Mucosa of rectum (tissue), 2 donors: ENCODE data around the gene SLC1A2.

Source experiments
- H3K27ac ChIP-seq, 2 donors: one replicate each; pipeline ENCODE4 v1.7.0; 2013; ENCODE audit warnings: inconsistent platforms in 2 of 2, low read depth in 2 of 2, low read length in 2 of 2
- H3K27me3 ChIP-seq, 2 donors: one replicate each; pipeline ENCODE4 v1.7.0; 2013; ENCODE audit warnings: low read length in 2 of 2; ENCODE audit not compliant: control insufficient read depth in 2 of 2, insufficient read depth in 2 of 2
- H3K36me3 ChIP-seq, 2 donors: one replicate each; pipeline ENCODE4 v1.7.0; 2013; ENCODE audit warnings: low read length in 2 of 2; ENCODE audit not compliant: control insufficient read depth in 2 of 2, insufficient read depth in 2 of 2
- H3K4me1 ChIP-seq, 2 donors: one replicate each; pipeline ENCODE4 v1.7.0; 2013; ENCODE audit warnings: low read length in 2 of 2, mild to moderate bottlenecking in 1 of 2; ENCODE audit not compliant: control insufficient read depth in 2 of 2, insufficient read depth in 2 of 2
- H3K4me3 ChIP-seq, 2 donors: one replicate each; pipeline ENCODE4 v1.7.0; 2013; ENCODE audit warnings: low read length in 2 of 2
- H3K9ac ChIP-seq, 2 donors: one replicate each; pipeline ENCODE4 v1.7.0; 2013; ENCODE audit warnings: low read length in 2 of 2, low read depth in 1 of 2, mild to moderate bottlenecking in 1 of 2
- H3K9me3 ChIP-seq, 2 donors: one replicate each; pipeline ENCODE4 v1.7.0; 2013; ENCODE audit warnings: low read length in 2 of 2; ENCODE audit not compliant: control insufficient read depth in 2 of 2
- donor health status: healthy.
- donor health status: Normal muscosa, but diverticular disease.

The SLC1A2 gene

DNA sequence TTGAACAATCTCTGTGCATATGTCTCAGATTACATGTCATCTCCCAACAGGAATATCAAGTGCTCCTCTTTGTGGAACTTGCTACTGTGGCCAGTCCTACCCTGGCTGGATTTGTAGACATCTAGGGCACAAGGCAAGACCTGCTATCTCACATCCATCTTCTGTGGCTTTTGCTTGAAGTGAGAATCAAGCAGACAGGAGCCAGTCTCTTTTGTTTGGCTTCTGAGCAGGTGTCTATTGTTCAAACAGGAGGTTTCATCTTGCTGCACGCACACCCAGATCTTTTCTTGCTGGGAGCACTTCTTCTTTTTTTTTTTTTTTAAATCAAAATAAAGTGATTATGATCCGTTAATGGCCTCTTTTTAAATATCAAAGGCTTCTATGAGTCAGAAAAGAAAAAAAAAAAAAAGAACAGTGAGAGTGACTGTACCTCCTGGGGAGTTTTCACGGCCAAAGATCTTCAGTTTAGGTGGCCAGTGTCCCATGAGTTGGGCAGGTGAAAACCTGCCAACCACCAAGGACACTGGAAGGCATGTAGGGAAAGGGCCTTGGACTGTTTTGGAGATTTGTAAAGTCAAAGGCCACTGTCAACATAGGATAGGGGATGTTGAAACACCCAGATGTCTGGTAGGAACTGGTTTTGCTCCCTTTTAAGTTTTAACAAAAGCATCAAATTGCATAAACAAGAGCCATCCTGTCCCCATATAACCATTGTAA lies 202.2 kb downstream of the SLC1A2 start:
- no peaks in the 10 kb centered on the region for H3K9me3 ChIP-seq
- H3K4me3 ChIP-seq: no peak overlapping the region
- peaks cover 39 to 42% of the 10 kb centered on the region in 2 donors for H3K36me3 ChIP-seq
- H3K9ac ChIP-seq: no peak overlapping the region
- no peaks in the 10 kb centered on the region for H3K4me1 ChIP-seq
- no peaks in the 10 kb centered on the region for H3K27me3 ChIP-seq
- H3K27ac ChIP-seq: no peak overlapping the region

DNA sequence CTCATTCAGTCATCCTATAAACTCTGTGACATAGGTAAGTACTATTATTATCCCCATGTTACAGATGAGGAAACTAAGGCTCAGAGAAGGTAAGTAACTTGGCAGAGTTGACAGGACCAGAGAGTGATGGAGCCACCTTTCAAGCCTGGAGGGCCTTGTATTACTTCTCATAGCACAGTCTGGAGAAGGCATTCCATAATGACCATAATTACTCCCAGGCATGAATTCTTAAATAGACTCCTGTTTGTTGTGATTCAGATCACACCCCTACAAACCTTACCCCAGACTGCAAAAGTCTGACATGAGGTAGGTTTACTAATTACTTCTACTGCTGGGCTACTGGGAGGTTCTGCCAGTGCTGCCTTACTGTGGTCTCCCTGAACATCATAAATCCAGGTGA lies 203.4 kb downstream of the SLC1A2 start:
- no peak overlapping the region for H3K9ac ChIP-seq
- peaks cover 31 to 36% of the 10 kb centered on the region in 2 donors for H3K36me3 ChIP-seq
- H3K27ac ChIP-seq: no peak overlapping the region
- H3K4me1 ChIP-seq: no peaks in the 10 kb centered on the region
- no peaks in the 10 kb centered on the region for H3K27me3 ChIP-seq
- H3K4me3 ChIP-seq: no peak overlapping the region
- H3K9me3 ChIP-seq: no peaks in the 10 kb centered on the region

DNA sequence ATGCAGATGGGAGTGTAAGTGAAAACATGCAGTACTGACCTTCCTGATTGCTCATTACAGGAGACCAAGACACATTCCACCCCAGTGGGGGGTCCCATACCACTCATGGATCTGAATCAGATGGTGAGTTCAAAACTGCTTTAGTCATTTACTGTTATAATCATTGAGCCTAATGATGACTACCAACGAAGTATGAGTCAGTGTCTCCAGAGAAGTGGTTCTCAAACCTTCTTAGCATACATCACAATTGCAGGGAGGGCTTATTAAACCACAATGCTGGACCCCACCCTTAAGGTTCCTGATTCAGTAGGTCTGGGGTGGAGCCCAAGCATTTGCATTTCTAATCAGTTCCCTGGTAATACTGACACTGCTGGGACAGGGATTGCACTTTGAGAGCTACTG lies 204.6 kb downstream of the SLC1A2 start:
- no peak overlapping the region for H3K4me3 ChIP-seq
- no peaks in the 10 kb centered on the region for H3K9me3 ChIP-seq
- H3K27ac ChIP-seq: no peak overlapping the region
- no peaks in the 10 kb centered on the region for H3K4me1 ChIP-seq
- no peak overlapping the region for H3K9ac ChIP-seq
- no peaks in the 10 kb centered on the region for H3K27me3 ChIP-seq
- peaks cover 28 to 35% of the 10 kb centered on the region in 2 donors for H3K36me3 ChIP-seq

- Histone ChIP-seq H3K4me3 (no peak overlapping the region), H3K27ac (no peak overlapping the region), H3K27me3 (no peaks in the 10 kb centered on the region), H3K9me3 (no peaks in the 10 kb centered on the region), H3K4me1 (no peaks in the 10 kb centered on the region), H3K9ac (no peak overlapping the region), H3K36me3 (peaks cover 25 to 30% of the 10 kb centered on the region in 2 donors)
Measured at GRCh38 chr11:35214226-35214770, 205.1 kb downstream of the SLC1A2 start.

DNA sequence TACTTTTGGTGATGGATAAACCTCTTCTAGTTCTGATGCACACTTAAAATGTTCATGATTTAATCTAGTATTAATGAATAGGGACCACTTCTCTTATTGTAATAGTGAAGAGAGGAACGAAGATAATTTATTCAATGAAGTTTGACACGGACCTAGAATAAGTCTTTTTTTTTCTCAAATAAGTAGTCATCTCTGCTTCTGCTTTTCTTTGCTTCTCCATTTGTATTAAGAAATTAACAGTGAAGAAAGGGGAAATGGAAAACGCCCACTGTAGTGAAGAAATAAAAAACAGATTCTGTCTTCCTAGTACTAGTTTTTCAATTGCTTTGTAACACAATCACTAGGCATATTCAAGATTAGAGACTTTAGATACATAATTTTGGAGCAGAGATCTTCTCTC lies 207.4 kb downstream of the SLC1A2 start:
- Histone ChIP-seq H3K4me3 (no peak overlapping the region), H3K9ac (no peak overlapping the region), H3K36me3 (peaks cover 23 to 27% of the 10 kb centered on the region in 2 donors), H3K27ac (no peak overlapping the region), H3K9me3 (no peaks in the 10 kb centered on the region), H3K4me1 (no peaks in the 10 kb centered on the region), H3K27me3 (no peaks in the 10 kb centered on the region)

GRCh38 chr11:35210876-35211546 lies 208.3 kb downstream of the SLC1A2 start:
- H3K4me3 ChIP-seq: no peak overlapping the region
- no peaks in the 10 kb centered on the region for H3K4me1 ChIP-seq
- H3K27me3 ChIP-seq: no peaks in the 10 kb centered on the region
- H3K9ac ChIP-seq: no peak overlapping the region
- no peaks in the 10 kb centered on the region for H3K9me3 ChIP-seq
- H3K36me3 ChIP-seq: peaks cover 23 to 24% of the 10 kb centered on the region in 2 donors
- no peak overlapping the region for H3K27ac ChIP-seq

GRCh38 chr11:35208795-35209194 lies 210.6 kb downstream of the SLC1A2 start:
- Histone ChIP-seq H3K36me3 (peaks cover 20 to 26% of the 10 kb centered on the region in 2 donors), H3K27ac (no peak overlapping the region), H3K9ac (no peak overlapping the region), H3K27me3 (no peaks in the 10 kb centered on the region), H3K4me1 (no peaks in the 10 kb centered on the region), H3K4me3 (no peak overlapping the region), H3K9me3 (no peaks in the 10 kb centered on the region)

GRCh38 chr11:35207471-35208403 lies 211.6 kb downstream of the SLC1A2 start:
- Histone ChIP-seq H3K27ac (no peak overlapping the region), H3K4me1 (no peaks in the 10 kb centered on the region), H3K4me3 (no peak overlapping the region), H3K36me3 (peaks cover 23 to 26% of the 10 kb centered on the region in 2 donors), H3K9me3 (no peaks in the 10 kb centered on the region), H3K27me3 (no peaks in the 10 kb centered on the region), H3K9ac (no peak overlapping the region)

- no peaks in the 10 kb centered on the region for H3K9me3 ChIP-seq
- H3K27ac ChIP-seq: no peak overlapping the region
- no peaks in the 10 kb centered on the region for H3K27me3 ChIP-seq
- H3K36me3 ChIP-seq: peaks cover 23 to 26% of the 10 kb centered on the region in 2 donors
- no peaks in the 10 kb centered on the region for H3K4me1 ChIP-seq
- no peak overlapping the region for H3K4me3 ChIP-seq
- H3K9ac ChIP-seq: no peak overlapping the region
Measured at GRCh38 chr11:35206616-35207015, 212.7 kb downstream of the SLC1A2 start.
